Stimulated activated naive CD8-positive, alpha-beta T cell treated with anti-CD3 and anti-CD28 coated beads, Interleukin-15, Interleukin-2, amounts not matched to agents 100 U/mL and 50 U/mL, for 24 hours (primary cell): ENCODE measurements around the gene ZSWIM3.

Experiments used
- ATAC-seq: fragments of 150-1000 bp; cut with Tn5 transposase; one replicate; pipeline ENCODE4 v1.10.0; 2021
- DNase-seq: peaks from one replicate; pipeline ENCODE4 v3.0.0; 2021

ZSWIM3 gene

DNA sequence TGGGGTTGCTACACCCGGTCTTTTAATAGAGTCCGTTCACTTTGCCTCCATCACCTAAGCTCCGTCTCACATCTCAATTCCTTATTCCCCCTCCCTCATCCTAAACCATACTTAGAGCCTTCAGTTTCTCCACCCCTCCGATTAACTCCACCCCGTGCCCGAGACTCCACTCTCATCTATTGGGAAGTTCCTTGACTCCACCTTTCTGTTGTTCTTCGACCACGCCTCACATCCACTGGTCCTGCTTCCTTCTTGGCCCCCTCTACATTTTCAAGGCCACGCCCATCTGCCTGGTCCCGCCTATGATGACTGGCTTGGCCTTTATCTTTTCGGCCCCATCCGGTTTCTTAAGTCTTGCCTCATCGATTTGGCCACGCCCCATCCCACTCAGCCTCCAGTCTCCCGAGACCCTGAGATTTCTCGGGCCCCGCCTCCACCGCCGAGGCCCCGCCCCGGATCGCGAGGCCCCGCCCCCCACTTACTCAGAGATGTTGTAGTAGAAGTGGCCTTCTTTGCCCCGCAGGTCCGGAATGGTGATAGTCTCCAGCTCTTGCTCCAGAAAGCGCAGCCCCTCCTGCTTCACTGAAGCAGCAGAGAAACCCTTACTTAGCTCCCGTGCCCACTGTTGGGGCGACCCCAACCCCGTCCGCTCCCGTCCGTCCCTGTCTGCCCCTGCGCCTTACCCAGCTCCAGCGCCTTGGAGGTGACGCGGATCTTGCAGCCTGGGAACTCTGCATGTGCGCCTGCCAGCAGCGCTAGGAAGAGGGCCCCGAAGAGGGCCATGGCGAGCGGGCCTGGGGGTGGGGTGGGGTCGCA lies 53.5 kb downstream of the ZSWIM3 start:
- DNase-seq (peak; percentile 98), ATAC-seq (peak; percentile 92)

DNA sequence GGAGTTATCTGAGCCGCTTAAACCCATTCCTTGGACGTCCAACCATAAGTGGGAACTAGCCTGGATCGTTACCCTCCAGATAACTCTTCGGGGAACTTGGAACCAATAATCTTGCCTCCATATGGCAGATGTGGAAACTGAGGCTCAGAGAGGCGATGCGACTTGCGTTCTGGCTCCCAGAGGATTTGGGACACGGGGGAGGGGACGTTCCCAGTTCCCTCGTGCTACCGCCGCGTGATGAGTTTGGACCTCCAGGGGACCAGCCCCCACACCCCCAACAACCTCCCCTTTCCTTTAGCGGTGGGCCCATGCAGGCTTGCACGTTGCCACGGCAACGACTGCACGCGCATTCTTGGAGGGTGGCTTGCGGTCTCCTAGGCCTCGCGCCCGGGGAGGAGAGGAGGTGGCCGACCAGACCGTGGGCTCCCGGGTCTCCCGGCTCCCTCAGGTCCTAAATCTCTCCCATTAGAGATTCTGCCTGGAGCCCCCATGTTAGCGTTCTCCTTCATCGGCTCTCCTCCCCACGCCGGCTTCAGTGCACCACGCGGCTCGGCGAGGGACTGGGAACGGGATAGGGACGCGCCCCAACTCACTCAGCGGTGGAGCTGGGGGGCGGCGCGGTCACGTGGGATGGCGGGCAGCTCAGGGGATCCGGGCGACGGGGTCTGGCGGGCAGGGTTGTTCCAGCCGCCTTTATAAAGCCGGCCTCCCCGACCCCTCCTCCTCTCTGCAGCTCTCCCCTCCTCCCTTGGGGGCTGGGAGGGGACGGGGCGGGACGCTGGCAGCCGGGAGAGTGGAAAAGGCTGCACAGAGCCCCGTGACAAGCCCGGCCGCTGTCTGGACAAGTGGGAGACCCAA lies 54.3 kb downstream of the ZSWIM3 start, which contains the start of gene PLTP:
PLTP (minus strand) TSS at position 670 of the 858 bp plus-strand sequence. CDS start 703 bp downstream, outside the sequence.
- DNase-seq (peak; percentile 57), ATAC-seq (no peak)

GRCh38 chr20:45912344-45912682 lies 54.9 kb downstream of the ZSWIM3 start:
- DNase-seq, result no peak
- no peak for ATAC-seq

DNA sequence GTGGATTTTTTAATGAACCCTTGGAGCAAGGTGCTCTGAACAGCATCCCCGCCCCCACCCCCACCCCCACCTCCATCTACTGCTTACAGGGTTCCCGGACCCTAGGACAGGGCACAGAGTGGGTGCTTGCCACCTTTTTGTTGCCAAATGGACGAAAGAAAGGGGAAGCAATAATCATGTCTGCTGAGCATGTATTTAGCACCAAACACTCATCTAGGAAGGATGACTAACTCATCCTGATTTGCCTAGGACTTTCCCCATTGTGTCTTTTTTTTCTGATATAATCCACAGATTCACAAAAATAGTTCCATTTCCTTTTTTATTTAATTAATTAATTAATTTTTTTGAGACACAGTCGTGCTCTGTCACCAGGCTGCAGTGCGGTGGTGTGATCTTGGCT lies 55.7 kb downstream of the ZSWIM3 start:
- ATAC-seq (no peak), DNase-seq (no peak)

DNA sequence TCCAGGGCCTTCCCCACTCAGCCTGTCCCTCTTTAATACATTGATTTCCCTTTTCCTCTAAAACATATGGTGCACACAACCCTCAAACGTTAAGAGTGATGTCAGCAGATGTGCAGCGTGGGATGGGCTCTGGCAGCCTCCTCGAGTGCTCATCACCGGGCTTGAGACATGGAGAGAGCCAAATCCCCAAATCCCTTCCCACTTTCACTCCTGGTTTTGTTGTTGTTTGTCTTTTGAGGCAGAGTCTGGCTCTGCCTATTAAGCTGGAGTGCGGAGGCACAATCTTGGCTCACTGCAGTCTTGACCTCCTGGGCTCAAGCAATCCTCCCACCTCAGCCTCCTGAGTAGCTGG lies 60.4 kb downstream of the ZSWIM3 start:
- DNase-seq (no peak), ATAC-seq (no peak)

DNA sequence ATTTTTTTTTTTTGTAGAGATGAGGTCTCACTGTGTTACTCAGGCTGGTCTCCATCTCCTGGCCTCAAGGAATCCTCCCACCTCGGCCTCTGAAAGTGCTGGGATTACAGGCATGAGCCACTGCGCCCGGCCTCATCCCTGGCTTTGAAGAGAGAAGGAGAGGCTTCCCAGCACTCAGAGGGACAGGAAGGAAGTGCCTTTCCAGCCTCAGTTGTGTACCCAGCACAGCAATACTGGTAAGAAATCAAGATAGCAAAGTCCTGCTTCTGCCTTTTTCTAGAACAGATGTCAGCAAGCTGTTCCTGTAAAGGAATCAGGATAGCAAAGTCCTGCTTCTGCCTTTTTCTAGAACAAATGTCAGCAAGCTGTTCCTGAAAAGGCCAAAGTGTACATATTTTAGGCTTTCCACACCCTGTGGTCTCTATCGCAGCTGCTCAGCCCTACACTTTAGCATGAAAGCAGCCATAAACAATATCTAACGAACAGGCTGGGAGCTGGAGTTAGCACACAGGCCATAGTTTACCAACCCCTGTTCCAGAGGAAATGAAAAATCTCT lies 60.8 kb downstream of the ZSWIM3 start:
- no peak for ATAC-seq
- DNase-seq, result no peak

DNA sequence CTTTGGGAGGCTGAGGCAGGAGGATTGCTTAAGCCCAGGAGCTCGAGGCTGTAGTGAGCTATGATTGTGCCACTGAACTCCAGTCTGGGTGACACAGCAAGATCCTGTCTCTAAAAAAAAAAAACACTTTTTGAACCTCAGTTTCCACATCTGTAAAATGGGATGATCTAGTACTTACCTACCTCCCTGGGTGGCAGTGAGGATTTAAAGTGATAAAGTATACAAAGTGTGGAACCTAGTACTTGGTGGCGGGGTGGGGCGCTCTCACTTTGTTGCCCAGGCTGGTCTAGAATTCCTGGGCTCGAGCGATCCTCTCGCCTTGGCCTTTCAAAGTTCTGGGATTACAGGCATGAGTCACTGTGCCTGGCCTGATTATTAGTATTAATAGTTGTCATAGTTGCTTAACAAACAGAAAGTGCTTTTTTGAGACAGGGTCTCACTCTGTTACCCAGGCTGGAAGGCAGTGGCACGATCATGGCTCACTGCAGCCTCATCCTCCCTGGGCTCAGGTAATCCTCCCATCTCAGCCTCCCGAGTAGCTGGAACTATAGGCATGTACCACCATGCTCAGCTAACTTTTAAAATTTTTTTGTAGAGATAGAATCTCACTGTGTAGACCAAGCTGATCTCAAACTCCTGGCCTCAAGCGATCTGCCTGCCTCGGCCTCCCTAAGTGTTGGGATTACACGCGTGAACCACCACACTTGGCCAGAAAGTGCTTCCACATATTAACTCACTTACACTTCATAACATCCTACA lies 61.5 kb downstream of the ZSWIM3 start:
- DNase-seq, result no peak
- ATAC-seq, result no peak

DNA sequence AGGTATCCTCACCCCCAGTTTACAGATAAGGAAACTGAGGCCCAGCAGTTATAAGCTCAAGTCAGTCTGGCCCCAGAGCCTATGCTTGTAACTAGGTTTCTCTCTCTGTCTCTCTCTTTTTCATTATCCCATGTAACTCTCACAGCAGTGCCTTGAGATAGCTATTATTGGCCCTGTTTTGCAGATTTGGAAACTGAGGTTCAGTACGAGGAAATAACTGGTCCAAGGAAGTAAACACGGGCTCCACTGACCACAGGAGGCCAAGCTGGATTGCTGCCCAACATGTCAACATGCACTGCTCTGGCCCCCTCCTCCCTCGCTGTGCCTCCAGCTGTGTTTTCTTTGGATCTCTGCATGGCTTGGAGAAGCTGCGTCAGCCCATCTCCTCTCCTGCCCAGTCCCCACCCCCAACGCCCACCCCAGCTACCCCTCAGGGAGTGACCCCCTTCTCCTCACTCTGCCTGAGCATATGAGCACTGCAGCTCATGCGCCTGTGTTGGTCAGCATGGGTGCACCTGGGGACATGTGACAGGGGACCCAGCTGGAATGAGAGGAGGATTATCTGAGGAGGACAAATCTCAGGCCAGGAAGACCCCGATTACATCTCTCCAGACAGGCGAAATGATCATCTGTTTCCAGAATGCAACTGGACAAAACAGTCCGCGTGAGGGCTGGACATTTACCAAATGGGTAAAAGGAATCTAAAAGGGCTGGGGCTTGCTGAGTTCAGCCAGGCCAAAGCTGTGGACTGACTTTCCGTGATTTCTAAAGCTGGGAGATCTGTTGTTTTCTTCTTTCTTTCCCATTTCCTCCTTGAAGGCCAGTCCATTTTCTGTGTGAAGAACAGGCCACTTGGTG lies 62.4 kb downstream of the ZSWIM3 start:
- DNase-seq, result no peak
- no peak for ATAC-seq

GRCh38 chr20:45920462-45921336 lies 63.3 kb downstream of the ZSWIM3 start:
- DNase-seq, result no peak

DNA sequence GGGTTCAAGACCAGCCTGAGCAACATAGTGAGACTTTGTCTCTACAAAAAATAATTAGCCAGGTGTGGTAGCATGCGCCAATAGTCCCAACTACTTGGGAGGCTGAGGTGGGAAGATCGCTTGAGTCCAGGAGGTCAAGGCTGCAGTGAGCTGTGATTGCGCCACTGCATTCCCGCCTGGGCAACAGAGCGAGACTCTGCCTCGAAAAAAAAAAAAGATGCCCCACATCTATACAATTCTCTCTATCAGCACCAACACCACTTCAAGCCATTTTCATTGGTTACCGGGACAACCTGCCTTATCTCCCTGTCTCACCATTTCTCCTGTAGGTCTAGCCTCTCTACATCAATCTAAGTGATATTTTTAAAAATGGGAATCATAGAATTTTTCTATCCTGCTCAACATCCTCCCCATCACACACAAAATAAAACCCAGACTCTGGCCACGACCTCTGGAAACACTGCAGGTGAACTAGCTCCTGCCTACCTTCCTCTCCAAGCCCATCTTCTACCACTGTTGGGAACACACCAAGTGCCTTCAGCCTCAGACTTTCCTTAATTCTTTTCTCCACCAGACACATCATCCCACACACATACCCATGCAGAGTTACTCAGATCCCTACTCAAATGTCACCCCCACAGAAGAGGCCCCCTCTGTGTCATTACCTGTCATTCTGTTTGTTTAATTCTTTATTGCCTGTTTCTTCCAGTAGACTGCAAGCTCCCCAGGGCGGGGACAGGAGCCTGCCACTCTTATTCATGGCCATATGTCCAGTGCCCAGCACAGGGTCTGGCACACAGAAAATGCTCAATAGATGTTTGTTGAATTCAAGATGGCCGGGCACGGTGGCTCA lies 64.1 kb downstream of the ZSWIM3 start:
- DNase-seq (no peak), ATAC-seq (peak; percentile 90)

More at GRCh38 chr20:45920462-45921336, 63.3 kb downstream of the ZSWIM3 start:
- no peak for ATAC-seq

DNA sequence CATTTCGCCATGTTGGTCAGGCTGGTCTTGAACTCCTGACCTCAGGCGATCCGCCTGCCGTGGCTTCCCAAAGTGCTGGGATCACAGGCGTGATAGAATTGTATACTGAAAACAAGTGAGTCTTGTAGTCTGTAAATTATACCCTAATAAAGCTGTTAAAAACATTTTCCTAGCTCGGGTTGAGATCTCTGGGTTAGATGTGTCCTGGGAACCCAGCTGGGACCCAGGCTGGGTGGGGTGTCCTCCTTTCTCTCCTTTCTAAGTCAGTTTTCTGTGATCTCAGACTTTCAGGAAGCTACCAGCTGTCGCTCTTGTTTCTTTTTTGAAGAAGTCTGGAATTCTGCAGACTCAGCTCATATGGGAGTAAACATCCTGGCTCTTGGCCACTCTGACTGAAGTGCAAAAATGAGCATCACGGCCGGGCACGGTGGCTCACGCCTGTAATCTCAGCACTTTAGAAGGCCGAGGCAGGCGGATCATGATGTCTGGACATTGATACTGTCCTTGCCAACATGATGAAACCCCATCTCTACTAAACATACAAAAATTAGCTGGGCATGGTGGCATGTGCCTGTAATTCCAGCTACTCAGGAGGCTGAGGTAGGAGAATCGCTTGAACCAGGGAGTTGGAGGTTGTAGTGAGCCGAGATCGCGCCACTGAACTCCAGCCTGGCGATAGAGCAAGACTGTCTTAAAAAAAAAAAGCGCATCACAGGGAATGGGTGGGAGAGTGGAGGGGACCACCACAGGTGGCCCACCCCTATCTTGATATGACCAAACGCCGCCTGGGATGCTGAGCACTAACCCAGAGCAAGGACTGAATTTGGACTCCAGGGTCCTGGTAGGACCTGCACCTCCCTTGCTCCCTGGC lies 67.2 kb downstream of the ZSWIM3 start:
- DNase-seq, result no peak
- no peak for ATAC-seq

GRCh38 chr20:45925821-45926506 lies 68.5 kb downstream of the ZSWIM3 start:
- ATAC-seq, result no peak

GRCh38 chr20:45926731-45927070 lies 69.3 kb downstream of the ZSWIM3 start:
- no peak for ATAC-seq
- no peak for DNase-seq

More at GRCh38 chr20:45925821-45926506, 68.5 kb downstream of the ZSWIM3 start:
- DNase-seq, result no peak

DNA sequence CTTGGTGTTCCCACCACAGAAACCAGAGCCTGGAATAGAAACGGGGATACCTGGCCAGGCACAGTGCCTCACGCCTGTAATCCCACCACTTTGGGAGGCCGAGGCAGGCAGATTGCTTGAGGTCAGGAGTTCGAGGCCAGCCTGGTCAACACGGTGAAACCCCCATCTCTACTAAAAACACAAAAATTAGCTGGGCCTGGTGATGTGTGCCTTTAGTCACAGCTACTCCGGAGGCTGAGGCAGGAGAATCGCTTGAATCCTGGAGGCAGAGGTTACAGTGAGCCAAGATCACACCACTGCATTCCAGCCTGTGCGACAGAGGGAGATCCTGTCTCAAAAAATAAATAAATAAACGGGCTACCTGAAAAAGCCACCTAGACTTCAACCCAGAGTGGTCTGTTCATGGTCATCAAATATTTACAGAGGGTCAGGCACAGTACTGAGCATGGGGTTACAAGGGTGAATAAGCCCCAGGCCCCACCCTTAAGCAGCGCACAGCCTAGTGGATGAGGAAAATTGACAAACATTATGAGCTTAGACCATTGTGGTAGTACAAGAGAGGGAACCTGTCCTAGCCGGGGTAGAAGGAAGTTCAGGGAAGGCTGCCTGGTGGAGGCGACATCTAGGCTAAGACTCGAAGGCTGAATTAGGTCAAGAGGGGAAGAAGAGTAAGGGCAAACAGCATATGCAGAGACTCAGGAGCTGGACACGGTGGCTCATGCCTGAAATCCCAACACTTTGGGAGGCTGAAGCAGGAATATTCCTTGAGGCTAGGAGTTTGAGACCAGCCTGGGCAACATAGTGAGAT lies 69.9 kb downstream of the ZSWIM3 start:
- no peak for ATAC-seq
- no peak for DNase-seq
